GM19455 (cell line): ENCODE data around the gene DAD1.
A peak's percentile ranks its signal among the peaks of the same experiment; 100 is the strongest.

Source experiments
- ATAC-seq: cut with Tn5 transposase; IDR thresholded peaks from one replicate; pipeline ENCODE4 v1.9.1; 2021; ENCODE audit not compliant: unreplicated experiment

Gene DAD1

DNA sequence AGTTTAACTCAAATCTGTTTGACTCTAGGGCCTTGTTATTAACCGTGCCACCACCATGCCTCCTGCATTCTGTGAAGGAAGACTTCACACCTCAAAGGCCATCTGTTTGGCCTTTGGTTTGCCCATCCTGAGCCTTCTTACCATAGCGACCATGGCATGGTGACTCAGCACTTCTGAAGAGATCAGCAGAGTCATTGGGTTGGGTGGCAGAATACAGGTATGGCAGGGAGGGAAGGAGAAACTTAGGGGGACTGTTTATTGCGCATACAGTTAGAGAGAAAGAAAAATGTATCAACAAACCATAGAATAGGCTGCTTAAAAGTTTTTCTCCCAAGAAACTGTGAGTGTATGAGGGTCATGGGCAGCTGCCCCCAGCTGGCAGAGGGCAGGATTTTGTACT is 49.2 kb downstream of the DAD1 start:
- no peak for ATAC-seq

DNA sequence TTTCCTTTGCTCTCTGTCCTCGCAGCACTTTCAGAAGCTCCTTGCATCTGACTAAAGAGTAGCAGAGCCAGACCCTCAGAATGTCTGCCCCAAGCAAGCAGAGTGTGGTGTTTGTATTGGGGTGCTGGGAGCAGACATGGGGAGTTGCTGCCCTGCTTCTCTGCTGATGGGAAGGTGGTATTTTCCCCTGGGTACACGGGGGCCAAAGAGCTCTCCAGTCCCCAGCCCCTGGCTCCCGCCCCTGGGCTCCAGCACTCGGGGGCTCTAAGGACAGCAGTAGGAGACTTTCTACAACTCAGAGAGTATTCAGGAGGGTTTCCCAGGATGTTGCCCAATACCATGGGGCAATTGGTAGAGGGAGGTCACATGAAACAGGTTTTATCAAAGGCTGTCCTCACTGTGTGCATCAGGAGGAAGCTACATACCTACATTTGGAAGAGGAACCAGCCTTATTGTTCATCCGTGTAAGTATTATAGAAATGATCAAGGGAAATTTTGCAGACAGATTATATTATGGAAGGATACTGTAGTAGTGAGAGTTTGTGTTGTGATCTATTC is 50.3 kb downstream of the DAD1 start:
- no peak for ATAC-seq

DNA sequence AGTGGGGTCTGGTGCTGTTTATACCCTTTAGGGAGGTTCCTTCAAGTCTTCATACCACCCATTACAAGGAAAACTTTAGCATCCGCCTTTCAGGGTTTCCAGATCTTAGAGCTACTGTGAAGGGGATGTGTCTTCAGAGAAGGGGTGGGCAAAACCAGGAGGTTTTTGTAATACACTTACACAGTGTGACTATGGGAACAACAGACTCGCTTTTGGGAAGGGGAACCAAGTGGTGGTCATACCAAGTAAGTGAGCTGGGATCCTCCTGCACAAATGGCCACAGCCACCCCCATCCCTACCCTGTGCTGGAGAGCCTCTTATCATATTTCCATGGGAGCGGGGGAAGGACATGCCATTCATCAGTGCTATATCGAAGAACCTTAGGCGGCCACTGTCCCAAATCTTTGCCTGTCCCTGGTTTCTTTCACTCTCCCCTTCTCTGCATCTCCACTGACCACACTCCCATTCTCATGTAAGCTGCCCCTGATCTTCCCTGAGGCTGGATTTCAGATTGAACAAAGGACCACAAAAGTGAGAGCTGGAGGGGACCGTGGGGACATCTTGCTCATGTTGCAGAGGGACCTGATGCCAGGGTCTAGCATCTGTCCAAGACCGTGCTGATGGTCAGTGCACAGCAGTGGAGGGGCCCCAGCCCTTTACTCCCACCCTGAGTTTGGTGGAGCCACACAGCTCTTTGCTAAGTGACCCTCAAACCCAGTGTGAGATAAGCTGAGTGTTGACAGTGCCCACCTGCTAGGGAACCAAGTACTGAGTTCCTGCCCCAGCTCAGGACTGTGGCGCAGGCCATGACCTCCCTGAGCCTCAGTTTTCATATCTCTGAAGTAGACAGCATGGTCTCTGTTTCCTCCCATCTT is 51.4 kb downstream of the DAD1 start:
- ATAC-seq: no peak

DNA sequence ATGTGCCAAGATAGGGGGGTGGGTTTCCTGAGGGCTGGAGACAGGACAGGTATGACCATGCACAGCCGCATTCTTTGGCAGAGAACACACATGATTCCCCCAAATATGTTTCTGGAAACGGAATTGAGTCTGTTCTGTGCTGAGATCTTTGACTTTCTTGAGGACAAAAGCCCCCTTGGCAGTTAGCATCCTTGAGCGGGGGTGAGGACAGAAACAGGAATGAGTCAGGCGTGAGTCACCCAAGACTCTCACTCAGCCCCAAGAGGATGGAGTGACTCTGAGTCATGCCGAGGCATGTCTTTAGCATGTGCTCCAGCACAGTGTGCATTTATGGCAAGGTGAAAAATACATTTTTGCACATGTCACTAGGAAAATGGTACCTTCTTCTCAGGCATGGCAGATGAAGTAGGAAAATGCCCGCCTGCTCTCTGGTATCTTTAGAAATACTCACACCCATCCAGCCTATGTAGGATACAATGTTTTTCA is 52.1 kb downstream of the DAD1 start:
- ATAC-seq: no peak

DNA sequence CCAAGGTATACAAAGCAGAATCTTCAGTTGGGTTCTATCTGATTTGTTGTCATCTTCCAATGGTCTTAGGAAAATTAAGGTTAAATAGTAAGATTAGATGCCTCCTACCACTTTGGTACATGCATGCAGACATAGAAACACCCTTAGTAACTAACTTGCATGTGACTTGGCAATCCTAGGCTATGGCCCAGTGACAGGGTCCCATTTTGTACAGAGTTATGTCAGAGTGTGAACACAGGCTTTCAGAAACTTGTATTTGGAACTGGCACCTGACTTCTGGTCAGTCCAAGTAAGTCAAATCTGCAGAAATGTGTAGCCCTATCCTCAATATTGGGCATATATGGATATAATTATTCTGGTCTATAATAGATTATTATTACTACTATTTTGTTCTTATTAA is 53.1 kb downstream of the DAD1 start:
- no peak for ATAC-seq

DNA sequence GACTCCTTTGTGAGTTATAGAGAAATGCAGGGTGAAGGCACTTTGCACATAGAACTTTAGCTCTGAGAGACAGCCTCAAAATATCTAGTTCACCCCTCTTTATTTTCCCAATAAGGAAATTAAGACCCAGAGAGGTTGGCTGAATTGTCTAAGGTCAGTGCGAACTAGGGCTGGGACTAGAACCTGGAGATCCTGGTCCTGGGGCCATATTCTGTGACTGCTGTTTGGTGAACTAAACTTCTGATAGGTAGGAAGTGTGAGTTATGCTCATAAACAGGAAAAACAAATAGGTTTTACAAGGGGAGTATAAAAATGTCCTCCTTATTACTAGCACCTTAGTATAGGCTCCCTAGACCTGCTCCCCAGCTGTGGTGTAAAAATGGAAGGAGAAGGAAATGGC is 53.9 kb downstream of the DAD1 start:
- no peak for ATAC-seq

DNA sequence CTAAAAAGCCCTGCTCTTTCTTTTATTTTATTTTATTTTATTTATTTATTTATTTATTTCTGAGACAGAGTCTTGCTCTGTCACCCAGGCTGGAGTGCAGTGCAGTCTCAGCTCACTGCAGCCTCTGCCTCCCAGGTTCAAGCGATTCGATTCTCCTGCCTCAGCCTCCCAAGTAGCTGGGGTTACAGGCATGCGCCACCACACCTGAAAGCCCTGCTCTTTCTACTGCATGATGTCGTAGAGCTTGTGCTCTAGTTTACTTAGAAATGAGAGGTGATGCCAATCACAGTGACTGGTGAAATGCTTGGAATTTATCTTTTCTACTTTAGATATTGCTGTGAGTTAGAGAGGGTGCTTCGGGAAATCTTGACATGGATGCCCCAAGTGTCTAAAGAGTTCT is 54.5 kb downstream of the DAD1 start:
- ATAC-seq: no peak

DNA sequence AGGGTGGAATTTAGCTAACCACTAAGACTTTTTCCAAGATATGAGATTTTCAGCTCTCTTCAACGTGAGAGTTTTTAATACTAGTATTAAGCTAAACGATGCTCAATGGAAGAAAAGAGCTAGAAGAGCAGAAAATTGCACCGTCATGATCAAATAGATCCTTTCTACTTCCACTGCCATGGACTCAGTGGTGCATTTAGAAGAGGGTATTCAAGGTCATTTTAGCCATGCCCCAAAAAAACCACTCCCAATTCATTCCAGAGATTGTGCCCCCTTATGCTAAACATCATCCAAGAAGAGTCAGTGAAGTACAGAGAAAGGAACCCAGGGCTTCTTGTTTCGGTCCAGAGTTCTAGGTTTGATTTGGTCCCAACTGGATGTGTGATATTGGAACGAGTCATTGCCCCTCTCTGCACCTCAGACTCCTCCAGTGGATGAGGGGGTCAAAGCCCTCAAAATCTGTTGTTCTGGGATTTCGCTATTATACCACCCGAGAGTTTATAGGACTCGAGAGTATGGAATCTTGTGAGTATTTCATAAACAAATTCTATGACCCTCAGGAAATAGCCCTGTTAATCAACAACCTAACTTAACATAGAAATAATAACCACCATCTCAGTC is 55.2 kb downstream of the DAD1 start:
- no peak for ATAC-seq

DNA sequence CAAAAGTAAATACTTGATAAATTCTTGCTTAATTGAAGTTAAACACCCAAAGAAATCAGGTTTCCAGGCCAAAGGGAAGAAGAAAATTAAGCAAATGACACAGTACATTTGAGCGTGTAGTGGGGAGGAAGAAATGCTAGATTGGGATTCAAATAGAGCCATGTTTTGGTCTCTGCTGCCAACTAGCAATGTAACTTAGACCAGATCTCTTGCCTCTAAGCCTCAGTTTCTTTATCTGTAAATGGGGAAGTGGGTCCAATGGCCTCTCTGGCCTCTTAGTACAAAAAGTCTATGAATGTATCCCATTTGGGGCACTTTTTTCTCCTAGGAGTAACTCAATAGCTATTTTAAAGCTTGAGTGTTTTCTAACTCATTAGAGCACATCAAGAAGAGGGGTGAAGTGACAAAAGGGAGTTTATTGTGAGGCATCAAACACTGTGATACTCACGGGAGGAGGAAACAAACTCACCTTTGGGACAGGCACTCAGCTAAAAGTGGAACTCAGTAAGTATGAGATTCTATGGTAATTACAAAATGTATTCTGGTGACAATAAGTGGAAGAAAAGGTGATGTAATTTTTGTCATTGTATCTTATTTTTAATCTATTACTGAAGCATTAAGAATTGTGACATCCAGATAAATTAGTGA is 55.8 kb downstream of the DAD1 start:
- no peak for ATAC-seq

DNA sequence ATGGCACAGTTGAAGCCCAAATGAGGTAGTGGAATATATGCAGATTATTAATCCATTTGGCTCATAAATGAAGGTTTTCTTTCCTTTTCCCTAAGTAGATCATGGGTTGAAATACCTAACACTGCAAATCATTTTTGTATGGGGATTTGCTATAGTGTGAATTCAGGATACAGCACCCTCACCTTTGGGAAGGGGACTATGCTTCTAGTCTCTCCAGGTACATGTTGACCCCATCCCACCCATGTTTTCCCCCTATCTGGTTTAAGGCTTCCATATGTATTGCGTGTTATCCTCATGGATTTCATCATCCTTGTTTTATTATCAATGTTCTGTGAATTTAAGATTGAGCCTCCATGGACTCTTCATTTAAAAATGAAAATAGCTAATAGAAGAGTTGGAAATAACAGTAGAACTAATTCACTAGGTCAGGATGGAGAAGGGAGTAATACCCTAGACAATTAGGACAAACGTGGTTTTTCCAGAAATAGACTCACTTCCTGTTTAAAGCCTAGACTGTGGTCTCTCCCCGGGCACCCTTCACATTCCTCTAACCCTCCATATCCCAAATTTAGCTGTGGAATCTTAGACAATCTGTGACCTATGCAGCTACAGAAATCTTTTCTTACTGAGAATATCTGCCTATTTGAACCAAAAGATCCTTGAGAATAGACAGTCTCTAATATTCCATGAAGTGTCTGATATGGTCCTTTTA is 56.5 kb downstream of the DAD1 start:
- ATAC-seq: no peak

DNA sequence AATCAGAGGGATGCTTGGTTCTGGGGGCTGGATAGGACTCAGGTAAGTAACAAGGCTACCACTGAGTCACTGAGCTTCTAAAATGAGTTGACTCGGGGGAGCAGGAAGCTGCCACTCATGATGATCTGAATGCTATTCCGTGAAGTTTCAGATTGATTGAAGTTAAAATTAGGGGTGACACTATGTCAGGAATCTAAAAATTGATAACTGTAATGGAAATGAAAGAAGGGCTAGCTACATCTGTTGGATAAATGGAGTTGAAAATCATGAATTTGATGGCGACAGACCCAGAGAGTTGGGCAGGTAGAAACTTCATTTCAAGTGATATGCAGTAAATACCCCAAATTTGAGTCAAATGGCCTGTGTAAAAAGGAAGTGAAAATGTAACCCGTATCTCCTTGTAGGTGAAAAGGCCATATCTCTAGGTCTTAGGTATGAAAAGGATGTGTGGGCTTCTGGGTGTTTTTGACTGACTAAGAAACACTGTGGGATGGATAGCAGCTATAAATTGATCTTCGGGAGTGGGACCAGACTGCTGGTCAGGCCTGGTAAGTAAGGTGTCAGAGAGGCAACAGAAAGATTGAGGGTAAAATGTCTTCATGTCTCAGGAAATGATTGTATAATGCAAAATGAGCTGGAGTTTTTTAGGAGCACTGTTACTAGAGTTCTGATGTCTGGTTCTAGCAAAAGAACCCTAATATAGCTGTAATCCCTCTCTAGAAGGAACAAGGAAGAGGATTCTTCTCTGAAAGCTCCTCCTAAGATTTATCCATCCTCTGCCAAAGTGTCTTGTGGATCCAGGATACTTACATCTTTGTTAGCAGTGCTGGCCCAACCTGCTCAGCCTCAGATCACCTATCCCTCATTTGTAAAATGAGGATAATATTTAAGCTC is 57.3 kb downstream of the DAD1 start:
- ATAC-seq: peak; percentile 74

DNA sequence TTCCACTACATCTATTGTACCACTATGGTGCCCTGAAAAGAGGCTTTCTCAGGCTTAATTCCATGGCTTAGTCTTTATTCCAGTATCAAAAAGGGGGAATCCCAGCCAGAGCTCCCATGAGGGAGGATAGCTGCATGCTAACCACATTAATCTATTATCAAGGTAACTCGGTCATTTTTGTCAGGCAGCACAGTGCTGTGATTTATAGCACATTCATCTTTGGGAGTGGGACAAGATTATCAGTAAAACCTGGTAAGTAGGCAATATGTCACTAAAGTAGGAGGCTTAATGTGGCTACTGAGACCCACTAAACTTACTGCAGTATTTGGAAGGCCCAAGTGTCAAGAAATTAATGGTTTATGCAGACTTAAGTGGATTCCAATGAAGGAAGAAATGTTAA is 58.9 kb downstream of the DAD1 start:
- no peak for ATAC-seq

DNA sequence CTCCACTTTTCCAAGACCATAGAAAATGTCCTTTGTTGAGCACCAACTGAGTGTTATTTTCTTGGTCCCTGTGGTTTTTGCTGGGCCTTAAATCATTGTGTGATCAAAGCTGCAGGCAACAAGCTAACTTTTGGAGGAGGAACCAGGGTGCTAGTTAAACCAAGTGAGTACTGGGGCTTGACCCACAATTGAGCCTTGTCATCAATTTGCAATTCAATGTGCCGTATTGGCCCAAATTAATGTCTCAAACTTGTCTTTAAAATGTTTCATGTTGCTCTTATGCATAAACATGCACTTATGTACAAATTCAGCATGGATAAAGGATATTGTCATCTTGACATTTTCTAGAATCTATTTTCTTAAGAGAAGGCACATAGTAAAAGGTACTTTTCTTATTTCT is 62.3 kb downstream of the DAD1 start:
- no peak for ATAC-seq

DNA sequence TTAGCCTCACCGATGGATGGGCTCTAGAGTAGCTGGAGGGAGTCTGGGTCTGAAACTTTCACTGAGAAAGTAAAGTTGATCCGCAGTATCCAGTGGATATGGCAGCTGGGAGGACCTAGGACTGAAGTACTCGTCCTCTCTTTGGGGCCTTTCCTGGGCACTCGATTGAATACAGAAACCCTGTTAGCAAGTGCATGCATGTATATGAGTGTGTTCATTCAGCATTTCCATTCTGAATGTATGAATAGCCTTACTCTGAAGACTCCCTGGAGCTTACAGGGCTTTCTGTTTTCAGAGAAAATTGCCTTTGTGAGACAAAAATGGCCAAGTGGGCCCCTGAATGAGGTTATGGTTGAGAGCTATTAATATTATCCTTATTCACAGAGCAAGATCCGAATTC is 62.8 kb downstream of the DAD1 start:
- ATAC-seq: no peak

DNA sequence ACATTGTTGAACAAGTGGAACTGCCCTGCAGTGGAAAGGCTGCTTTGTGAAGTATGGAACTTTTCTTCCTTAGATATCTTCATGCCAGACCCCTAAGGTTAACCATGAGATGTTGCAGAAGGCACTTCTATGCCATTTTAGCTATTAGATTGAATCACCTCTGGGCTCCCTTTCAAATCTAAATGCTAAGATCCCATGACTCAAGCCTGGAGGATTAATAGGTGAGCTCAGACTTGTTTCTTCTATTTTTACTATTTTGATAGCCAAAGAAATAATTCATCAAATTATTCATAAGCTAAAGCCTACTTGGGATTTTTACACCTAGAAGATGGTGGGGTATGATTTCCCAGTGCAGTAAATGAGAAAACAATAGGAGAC is 64.3 kb downstream of the DAD1 start:
- no peak for ATAC-seq

DNA sequence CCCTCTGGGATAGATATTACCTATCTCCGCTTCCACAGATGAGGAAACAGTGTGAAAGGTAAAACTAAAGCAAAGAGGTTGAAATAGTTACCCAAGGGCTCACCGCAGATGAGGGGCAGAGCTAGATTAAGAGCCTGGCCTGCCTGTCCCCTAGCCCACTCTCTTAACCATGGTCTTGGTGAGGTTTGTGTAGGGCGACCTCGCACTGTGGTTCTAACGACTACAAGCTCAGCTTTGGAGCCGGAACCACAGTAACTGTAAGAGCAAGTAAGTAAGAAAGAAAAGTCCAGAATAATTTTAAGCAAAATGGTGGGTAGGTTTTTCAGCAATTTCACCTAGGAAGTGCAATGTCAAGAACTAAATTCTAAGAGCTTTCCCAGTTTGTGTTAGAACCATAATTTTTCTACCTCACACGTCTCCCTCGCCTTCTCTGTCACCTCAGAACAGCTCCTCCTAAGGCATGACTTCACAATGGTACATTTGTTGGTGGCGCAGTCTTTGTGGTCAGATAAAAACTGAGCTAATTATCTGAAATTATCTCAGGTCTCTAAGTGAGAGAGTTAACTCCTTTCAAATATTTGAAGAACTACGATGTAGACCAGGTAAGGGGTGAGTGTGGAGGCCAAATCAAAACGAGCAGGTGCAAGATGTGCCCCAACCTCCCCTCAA is 64.8 kb downstream of the DAD1 start:
- ATAC-seq: no peak

DNA sequence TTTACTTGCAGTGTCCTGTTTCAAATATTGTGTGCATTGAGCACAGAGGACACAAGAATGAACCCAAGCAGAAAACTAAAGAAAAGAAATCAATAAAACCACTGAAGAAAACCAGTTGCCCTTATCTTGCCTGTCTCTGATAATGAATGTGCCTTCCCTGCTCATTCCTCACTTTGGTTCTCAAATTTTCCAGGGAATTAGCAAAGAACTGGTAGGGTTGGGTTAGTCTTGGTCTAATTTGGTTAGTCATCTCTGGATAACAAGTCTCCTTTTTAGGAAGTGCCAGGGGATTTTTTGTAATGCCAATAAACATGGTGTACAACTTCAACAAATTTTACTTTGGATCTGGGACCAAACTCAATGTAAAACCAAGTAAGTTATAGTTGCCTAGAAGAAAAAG is 65.7 kb downstream of the DAD1 start:
- no peak for ATAC-seq

DNA sequence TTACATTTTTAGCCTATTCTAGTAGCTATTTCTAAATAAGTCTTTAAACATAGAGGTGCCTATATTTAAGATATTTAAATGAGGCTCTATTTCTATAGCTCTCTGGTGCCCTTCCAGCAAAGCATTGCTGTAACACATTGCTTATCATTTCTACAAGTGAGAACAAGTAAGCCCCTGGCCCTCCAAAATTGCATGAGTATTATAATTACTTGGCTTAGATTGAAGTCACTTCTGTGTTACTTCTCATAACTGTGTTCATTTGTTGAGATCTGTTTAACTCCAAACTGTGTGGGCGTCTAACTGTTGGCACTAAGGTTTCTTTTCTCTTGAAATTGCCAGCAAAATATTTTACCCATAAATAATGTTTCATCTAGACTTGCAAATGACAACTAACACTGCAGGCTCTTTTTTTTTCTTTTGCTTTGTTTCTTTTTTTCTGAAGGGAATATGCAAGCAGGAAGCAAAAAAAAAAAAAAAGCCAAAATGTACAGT is 66.5 kb downstream of the DAD1 start:
- ATAC-seq: no peak

DNA sequence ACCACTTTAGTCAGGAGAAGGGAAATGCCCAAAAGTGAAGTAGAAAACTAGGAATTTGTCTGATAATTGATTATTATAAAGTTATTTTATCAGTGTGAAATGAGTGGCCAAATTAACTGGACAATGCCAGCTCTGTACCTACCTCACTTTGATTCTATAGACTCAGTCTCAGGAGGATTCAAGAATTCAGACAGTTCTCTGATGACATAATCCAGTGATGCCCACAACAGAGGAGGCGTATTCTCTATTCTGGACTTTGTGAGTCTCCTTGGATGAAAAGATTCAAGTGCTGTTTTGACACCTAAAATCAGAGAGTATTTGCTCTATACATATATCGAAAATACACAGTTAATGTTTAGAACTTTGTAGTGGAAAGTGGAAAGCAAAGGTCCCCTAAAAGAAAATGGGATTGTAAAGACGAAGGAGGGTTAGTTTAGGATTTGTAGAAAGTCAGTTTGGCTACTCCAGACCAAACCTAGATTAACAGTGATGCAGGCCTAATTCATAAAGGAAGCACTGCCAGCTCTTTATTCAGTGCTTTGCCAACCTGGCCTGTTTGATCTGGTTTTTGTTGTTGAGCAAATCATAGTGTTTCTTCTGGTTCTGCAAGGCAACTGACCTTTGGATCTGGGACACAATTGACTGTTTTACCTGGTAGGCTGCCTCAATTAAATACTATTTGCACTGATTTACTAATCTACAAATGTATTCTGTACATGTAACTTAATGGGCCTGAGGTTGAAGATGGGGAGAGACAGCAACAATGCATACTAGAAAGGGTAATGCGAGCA is 67.4 kb downstream of the DAD1 start:
- no peak for ATAC-seq
